Measurements from ENCODE around the gene NOP56. TPM values are rescaled to one million over a fixed set of nuclear protein-coding genes. Genes with fewer than 3 reads are reported as not detected.
"Not testable (repeated sequence)": the region's sequence is repeated elsewhere in the genome, so short reads cannot be mapped to it uniquely, and the experiment has no call there.

NOP56 gene
- total RNA-seq, 1 donor from 2014 or later = 54.2 TPM

DNA sequence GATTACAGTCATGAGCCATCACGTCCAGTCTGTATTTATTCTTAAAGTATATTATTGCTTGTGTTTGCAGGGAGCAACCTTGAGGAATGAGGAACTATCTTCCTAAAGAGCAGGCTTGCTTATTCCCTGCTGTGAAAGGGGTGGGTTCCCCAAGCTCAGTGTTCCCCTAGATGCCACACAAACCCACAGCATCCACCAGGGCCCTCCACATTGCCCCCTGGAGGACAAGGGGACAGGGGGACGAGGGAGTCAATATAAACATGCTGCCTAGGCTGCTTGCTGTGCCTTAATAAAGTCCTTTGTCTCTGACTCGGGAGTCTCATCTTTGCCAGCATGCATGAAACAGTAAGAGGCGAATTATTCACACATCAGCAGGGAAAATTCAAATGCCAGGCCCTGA, 19.5 kb downstream of the NOP56 start:
- DNase-seq = no peak
- no peak for ATAC-seq
- intact Hi-C loops (cut with micrococcal nuclease) = no loop called here

GRCh38 chr20:2672446-2672845, 20.0 kb downstream of the NOP56 start:
- no peak for ATAC-seq
- DNase-seq = no peak
- intact Hi-C loops (cut with micrococcal nuclease) = no loop called here

- intact Hi-C loops (cut with micrococcal nuclease) = no loop called here
Observed at GRCh38 chr20:2673453-2673852, 21.0 kb downstream of the NOP56 start.

GRCh38 chr20:2680046-2680445, 27.6 kb downstream of the NOP56 start:
- intact Hi-C loops (cut with micrococcal nuclease) = no loop called here
- ATAC-seq (no peak), DNase-seq (no peak)

More at GRCh38 chr20:2673453-2673852, 21.0 kb downstream of the NOP56 start:
- DNase-seq = no peak
- no peak for ATAC-seq

DNA sequence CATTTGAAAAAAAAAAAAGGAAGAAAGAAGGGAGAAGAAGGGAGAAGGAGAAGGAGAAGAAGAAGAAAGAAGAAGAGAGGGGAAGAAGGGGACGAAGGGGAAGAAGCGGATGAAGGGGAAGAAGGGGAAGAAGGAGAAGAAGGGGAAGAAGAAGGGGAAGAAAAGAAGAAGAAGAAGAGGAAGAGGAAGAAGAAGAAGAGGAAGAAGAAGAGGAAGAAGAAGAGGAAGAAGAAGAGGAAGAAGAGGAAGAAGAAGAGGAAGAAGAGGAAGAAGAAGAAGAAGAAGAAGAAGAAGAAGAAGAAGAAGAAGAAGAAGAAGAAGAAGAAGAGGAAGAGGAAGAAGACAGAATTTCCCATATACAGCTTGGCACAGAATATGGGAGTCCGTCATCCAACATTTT, 29.6 kb downstream of the NOP56 start:
- DNase-seq; ATAC-seq; intact Hi-C loops (cut with micrococcal nuclease): not testable (repeated sequence)

DNA sequence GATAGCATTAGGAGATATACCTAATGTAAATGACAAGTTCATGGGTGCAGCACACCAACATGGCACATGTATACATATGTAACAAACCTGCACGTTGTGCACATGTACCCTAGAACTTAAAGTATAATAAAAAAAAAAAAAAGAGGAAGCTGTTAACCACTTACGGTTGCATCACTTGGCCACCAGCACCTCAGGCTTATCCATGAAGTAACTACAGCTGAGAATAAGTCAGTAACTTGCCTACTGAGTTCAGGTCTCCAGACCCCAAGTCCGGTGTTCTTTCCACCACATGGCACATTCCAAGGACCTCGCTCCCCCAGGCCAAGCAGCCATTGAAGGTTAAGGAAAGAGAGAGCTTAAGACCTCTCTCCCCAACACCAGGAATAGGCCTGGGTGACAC, 32.4 kb downstream of the NOP56 start:
- ATAC-seq; intact Hi-C loops (cut with micrococcal nuclease); DNase-seq: not testable (repeated sequence)

GRCh38 chr20:2687514-2687913, 35.1 kb downstream of the NOP56 start:
- no peak for ATAC-seq
- no peak for DNase-seq
- intact Hi-C loops (cut with micrococcal nuclease) = no loop called here

DNA sequence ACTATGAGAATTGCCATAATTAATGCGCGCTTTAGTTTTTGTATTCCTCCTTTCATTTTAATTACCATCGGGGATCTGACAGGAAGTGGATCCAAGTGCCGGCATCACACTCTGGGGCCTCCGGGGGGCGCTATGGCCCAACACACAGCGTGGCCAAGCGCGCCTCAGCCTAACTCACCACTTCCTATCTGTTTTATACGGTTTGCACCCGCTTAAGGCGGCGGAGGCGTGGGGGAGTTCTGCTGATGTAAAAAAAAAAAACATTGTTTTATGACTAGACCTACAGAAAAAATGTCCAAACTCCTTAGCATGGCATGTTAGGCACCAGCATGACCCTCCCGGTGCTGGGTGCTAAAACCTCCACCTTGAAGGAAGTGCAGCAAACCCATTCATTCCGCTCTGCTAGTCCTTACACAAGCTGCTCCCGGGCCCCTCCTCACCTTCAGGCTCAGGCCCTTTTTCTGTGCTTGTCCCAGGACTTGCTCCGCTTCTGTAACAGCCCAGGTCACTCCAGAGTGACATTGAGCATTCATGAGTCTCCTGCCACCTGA, 35.7 kb downstream of the NOP56 start:
- DNase-seq (peak; percentile 61), ATAC-seq (peak; percentile 44)
- intact Hi-C loops (cut with micrococcal nuclease) = no loop called here

GRCh38 chr20:2690213-2690612, 37.8 kb downstream of the NOP56 start:
- intact Hi-C loops (cut with micrococcal nuclease) = no loop called here
- no peak for DNase-seq
- ATAC-seq = no peak

DNA sequence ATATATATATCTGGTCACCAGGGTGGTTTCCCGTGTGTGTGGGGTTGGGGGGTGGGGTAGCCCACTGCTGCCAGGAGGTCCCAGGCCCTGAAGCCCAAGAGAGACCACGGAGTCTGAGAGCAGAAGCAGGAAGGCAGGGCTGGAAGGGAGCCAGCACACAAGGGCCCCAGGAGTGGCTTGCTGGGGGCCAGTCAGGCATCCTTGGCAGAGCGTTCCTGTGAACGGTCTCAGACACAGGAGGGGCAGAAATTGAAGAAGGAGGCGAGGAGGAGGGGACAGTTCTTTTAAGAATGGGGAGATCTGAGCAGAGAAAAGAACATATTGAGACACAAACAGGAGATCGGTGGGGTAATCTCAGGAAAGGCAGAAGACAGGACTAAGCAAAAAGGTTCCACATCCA, 38.3 kb downstream of the NOP56 start:
- DNase-seq (no peak), ATAC-seq (no peak)
- intact Hi-C loops (cut with micrococcal nuclease) = no loop called here

- DNase-seq = no peak
- intact Hi-C loops (cut with micrococcal nuclease) = no loop called here
- no peak for ATAC-seq
Observed at GRCh38 chr20:2691127-2691526, 38.7 kb downstream of the NOP56 start.

- intact Hi-C loops (cut with micrococcal nuclease) = no loop called here
- DNase-seq = no peak
- ATAC-seq = no peak
Observed at GRCh38 chr20:2691663-2692035, 39.2 kb downstream of the NOP56 start.

GRCh38 chr20:2692036-2692885, 39.8 kb downstream of the NOP56 start, which contains the start of gene EBF4:
TSS of gene EBF4 (plus strand) at chr20:2692780. CDS start at chr20:2693646, 866 bp downstream.
- DNase-seq = peak; percentile 69
- intact Hi-C loops (cut with micrococcal nuclease) = no loop called here
- ATAC-seq = peak; percentile 74

DNA sequence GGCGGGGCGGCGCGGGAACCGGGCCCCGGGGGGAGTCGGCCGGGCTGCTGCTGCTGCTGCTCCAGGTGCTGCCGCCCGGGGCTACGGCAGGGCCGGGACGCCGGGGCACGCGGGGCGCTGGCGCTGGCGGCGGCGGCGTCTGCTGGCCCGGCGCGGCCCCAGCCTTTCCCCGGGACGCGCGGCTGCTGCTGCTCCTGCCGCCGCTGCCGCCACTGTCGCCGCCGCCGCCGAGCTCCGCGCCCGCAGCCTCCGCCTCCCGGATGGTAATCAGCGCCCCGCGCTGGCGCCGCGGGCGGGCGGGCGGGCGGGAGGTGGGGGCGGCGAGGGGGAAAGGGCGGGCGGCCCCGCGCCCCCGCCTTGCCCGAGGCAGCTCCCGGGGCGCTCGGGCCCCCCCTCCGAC, 40.5 kb downstream of the NOP56 start:
- ATAC-seq (no peak), DNase-seq (peak; percentile 40)
- intact Hi-C loops (cut with micrococcal nuclease) = no loop called here

- ATAC-seq = peak; percentile 64
- intact Hi-C loops (cut with micrococcal nuclease) = no loop called here
- DNase-seq = peak; percentile 68
Observed at GRCh38 chr20:2693286-2694007, 41.0 kb downstream of the NOP56 start.

DNA sequence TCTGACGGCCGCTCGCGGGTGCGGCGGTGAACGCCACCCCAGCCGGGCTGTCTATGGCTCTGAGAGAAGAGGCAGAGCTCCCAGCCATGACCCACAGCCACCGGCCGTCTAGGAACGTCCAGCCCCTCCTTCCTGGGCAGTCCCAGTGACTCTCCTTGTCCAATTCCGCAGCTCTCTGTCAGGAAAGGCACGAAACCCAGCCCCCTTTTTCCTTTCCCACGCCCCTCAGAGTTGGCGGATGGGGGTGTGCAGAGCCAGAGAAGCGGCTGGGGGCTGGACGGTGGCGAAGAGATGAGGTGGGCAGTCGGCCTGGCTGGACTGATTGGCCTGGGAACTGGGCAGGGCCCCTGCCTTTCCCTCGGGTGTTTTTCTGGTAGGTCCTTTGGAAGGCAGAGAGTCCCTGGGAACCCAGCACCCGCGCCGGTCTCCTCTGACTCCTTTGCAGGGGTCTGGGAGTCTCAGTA, 41.6 kb downstream of the NOP56 start:
- DNase-seq (no peak), ATAC-seq (no peak)
- intact Hi-C loops (cut with micrococcal nuclease) = no loop called here

- DNase-seq = peak; percentile 8
- no peak for ATAC-seq
- intact Hi-C loops (cut with micrococcal nuclease) = no loop called here
Observed at GRCh38 chr20:2694519-2694918, 42.1 kb downstream of the NOP56 start.

GRCh38 chr20:2695206-2695983, 43.0 kb downstream of the NOP56 start:
- DNase-seq (peak; percentile 11), ATAC-seq (no peak)
- intact Hi-C loops (cut with micrococcal nuclease) = no loop called here

- DNase-seq; ATAC-seq; intact Hi-C loops (cut with micrococcal nuclease): not testable (repeated sequence)
Observed at GRCh38 chr20:2695984-2696525, 43.6 kb downstream of the NOP56 start.
